Suppressor macrophage (primary cell): ENCODE data around the gene PYM1.
"Not testable (repeated sequence)": the region's sequence is repeated elsewhere in the genome, so short reads cannot be mapped to it uniquely, and the experiment has no call there.

Source experiments
- DNase-seq, 4 experiments: peaks; one replicate each; pipeline ENCODE4 v3.0.0-alpha.2; 2020 to 2022

PYM1 gene

GRCh38 chr12:55938826-55939501 lies 11.3 kb upstream of the PYM1 start:
- no peak for DNase-seq

GRCh38 chr12:55937981-55938380 lies 10.3 kb upstream of the PYM1 start:
- DNase-seq, result no peak

- no peak for DNase-seq
Measured at GRCh38 chr12:55935738-55936151, 8.1 kb upstream of the PYM1 start.

- no peak for DNase-seq
Measured at GRCh38 chr12:55934773-55935172, 7.1 kb upstream of the PYM1 start.

- DNase-seq, result no peak
Measured at GRCh38 chr12:55933799-55934742, 6.4 kb upstream of the PYM1 start.

- peak; percentile 35 to 57 (median 48) for DNase-seq
Measured at GRCh38 chr12:55933169-55933798, 5.6 kb upstream of the PYM1 start.

- DNase-seq, result peak; percentile 22 to 52 (median 50)
Measured at GRCh38 chr12:55932551-55932910, 4.8 kb upstream of the PYM1 start.

GRCh38 chr12:55931780-55932550 lies 4.3 kb upstream of the PYM1 start:
- DNase-seq, result peak; percentile 31 to 72 (median 54)

- peak in 2 of 4 experiments; percentile 25 to 32 for DNase-seq
Measured at GRCh38 chr12:55931317-55931779, 3.7 kb upstream of the PYM1 start.

GRCh38 chr12:55930771-55931316 lies 3.1 kb upstream of the PYM1 start, which contains the start of gene DGKA:
DGKA (plus strand) TSS chr12:55931162; CDS start chr12:55936504, 5,342 bp downstream.
- peak; percentile 29 to 76 (median 54) for DNase-seq

GRCh38 chr12:55929306-55929791 lies 1.7 kb upstream of the PYM1 start:
- DNase-seq, result peak in 3 of 4 experiments; percentile 13 to 40 (median 37)

GRCh38 chr12:55926738-55927587 lies 731 bp downstream of the PYM1 start:
- peak; percentile 88 to 93 (median 90) for DNase-seq

- DNase-seq, result no peak
Measured at GRCh38 chr12:55925870-55926737, 1.6 kb downstream of the PYM1 start.

- DNase-seq, result no peak
Measured at GRCh38 chr12:55925371-55925770, 2.3 kb downstream of the PYM1 start.

- not testable (repeated sequence) for DNase-seq
Measured at GRCh38 chr12:55923648-55924047, 4.0 kb downstream of the PYM1 start.

GRCh38 chr12:55922126-55922525 lies 5.6 kb downstream of the PYM1 start:
- DNase-seq, result peak in 2 of 4 experiments; percentile 16 to 19

- DNase-seq, result peak in 3 of 4 experiments; percentile 40 to 52 (median 46)
Measured at GRCh38 chr12:55919032-55919431, 8.7 kb downstream of the PYM1 start.

GRCh38 chr12:55915482-55915859 lies 12.2 kb downstream of the PYM1 start:
- DNase-seq, result peak in 3 of 4 experiments; percentile 13 to 71 (median 70)

- DNase-seq, result no peak
Measured at GRCh38 chr12:55912908-55913307, 14.8 kb downstream of the PYM1 start.

- no peak for DNase-seq
Measured at GRCh38 chr12:55909513-55909884, 18.2 kb downstream of the PYM1 start.
